Posterior vena cava (tissue), 2 donors: Measurements from ENCODE around the gene LOC101059915.
A peak's percentile ranks its signal among the peaks of the same experiment; 100 is the strongest.

Source experiments
- DNase-seq: peaks from one replicate; pipeline ENCODE4 v3.0.0-alpha.2; 2020; ENCODE audit warnings: low spot score
- intact Hi-C, 2 donors: fragments of 100-400 bp; cut with DNase I; formaldehyde crosslinking; loops; one replicate each; pipeline versions ENCODE4 v1.14.1 to v1.14.2; 2022 to 2023
- donor health status: DM: yes; HTN: yes; CAD: no.
- donor health status: DM: yes; HTN: yes; CAD: no.

Gene LOC101059915

GRCh38 chrX:71667328-71668247 lies at the start of gene LOC101059915:
TSS of gene LOC101059915 (plus strand) at chrX:71667546.
- no peak for DNase-seq
- intact Hi-C loops, result no loop called here

GRCh38 chrX:71617742-71618141 lies 49.6 kb upstream of the LOC101059915 start:
- intact Hi-C loops, result no loop called here
- no peak for DNase-seq

GRCh38 chrX:71618303-71618721 lies 49.0 kb upstream of the LOC101059915 start, which contains the start of gene CXCR3:
TSS of gene CXCR3 (minus strand) at chrX:71618511. CDS start at chrX:71618449, 62 bp downstream.
- intact Hi-C loops, result no loop called here
- DNase-seq, result no peak

GRCh38 chrX:71618787-71619186 lies 48.6 kb upstream of the LOC101059915 start:
- no peak for DNase-seq
- intact Hi-C loops, result no loop called here

- intact Hi-C loops, result no loop called here
- no peak for DNase-seq
Measured at GRCh38 chrX:71619193-71619592, 48.2 kb upstream of the LOC101059915 start.

GRCh38 chrX:71619986-71620385 lies 47.4 kb upstream of the LOC101059915 start:
- intact Hi-C loops, result no loop called here
- no peak for DNase-seq

- DNase-seq, result no peak
- intact Hi-C loops, result no loop called here
Measured at GRCh38 chrX:71621603-71622002, 45.7 kb upstream of the LOC101059915 start.

- intact Hi-C loops, result no loop called here
- DNase-seq, result no peak
Measured at GRCh38 chrX:71622032-71622575, 45.2 kb upstream of the LOC101059915 start.

GRCh38 chrX:71622576-71623450 lies 44.5 kb upstream of the LOC101059915 start:
- intact Hi-C loops, result no loop called here
- DNase-seq, result peak; percentile 92

GRCh38 chrX:71623714-71624113 lies 43.6 kb upstream of the LOC101059915 start:
- no peak for DNase-seq
- intact Hi-C loops, result no loop called here

GRCh38 chrX:71625471-71625870 lies 41.9 kb upstream of the LOC101059915 start:
- no peak for DNase-seq
- intact Hi-C loops, result no loop called here

GRCh38 chrX:71626576-71626975 lies 40.8 kb upstream of the LOC101059915 start:
- no peak for DNase-seq
- intact Hi-C loops, result no loop called here

- DNase-seq, result no peak
- intact Hi-C loops, result no loop called here
Measured at GRCh38 chrX:71627588-71628404, 39.5 kb upstream of the LOC101059915 start.

- intact Hi-C loops, result no loop called here
- DNase-seq, result no peak
Measured at GRCh38 chrX:71629467-71629866, 37.9 kb upstream of the LOC101059915 start.

GRCh38 chrX:71632923-71633657 lies 34.3 kb upstream of the LOC101059915 start:
- peak; percentile 52 for DNase-seq
- intact Hi-C loops, result no loop called here

- DNase-seq, result no peak
- intact Hi-C loops, result no loop called here
Measured at GRCh38 chrX:71634366-71634765, 33.0 kb upstream of the LOC101059915 start.

GRCh38 chrX:71636438-71637252 lies 30.7 kb upstream of the LOC101059915 start:
- DNase-seq, result no peak
- intact Hi-C loops, result no loop called here

GRCh38 chrX:71637253-71637618 lies 30.1 kb upstream of the LOC101059915 start:
- intact Hi-C loops, result no loop called here
- DNase-seq, result no peak
